ENCODE data around the gene CNTN2. TPM values are rescaled to one million over a fixed set of nuclear protein-coding genes. Genes with fewer than 3 reads are reported as not detected.

CNTN2 gene
- total and polyA plus RNA-seq, 4 donors = 0.16 to 1.3 TPM; not detected in 2

DNA sequence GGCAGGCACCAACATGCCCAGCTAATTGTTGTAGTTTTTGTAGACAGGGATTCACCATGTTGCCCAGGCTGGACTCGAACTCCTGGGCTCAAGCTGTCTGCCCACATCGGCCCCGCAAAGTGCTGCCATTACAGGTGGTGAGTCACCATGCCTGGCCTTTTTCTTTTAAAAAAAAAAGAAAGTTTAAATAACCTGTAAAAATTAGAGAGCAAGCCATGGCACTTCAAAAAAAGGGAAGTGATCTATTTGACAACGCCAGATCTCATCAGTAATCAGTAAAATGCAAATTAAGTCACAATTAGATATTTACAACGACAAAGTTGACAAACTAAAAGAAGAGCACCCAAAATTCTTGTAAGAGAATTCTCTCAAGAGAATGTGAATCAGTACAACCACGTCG, 81.7 kb downstream of the CNTN2 start:
- ATAC-seq (ENCODE audit: low FRiP score) = no peak
- Histone ChIP-seq H3K27ac (ENCODE audit: low read depth in 1 of 2, low read length in 2 of 2) (no peak overlapping the region), H3K9me3 (ENCODE audit: control insufficient read depth, low read length) (no peaks in the 10 kb centered on the region), H3K4me1 (ENCODE audit: control insufficient read depth in 1 of 2, insufficient read depth in 2 of 2, low read length in 2 of 2) (peaks cover 0 to 3% of the 10 kb centered on the region in 2 donors), H3K4me3 (ENCODE audit: low read length in 2 of 2) (no peak overlapping the region), H3K27me3 (ENCODE audit: control insufficient read depth in 1 of 2, insufficient read depth in 2 of 2, low read length in 1 of 2) (no peaks in the 10 kb centered on the region), H3K36me3 (ENCODE audit: control insufficient read depth in 1 of 2, insufficient read depth in 2 of 2, low read length in 1 of 2) (no peaks in the 10 kb centered on the region)
- DNase-seq = no peak
- intact Hi-C loops (cut with DNase I) = loop anchor here in 1 of 2 donors (5.0 kb wide), 2 partner anchors 133 to 508 kb away; partner anchors contain the start of gene ELK4
- 82 to 87% methylated on average over 7 of the region's 7 CpGs for WGBS, 2 donors

DNA sequence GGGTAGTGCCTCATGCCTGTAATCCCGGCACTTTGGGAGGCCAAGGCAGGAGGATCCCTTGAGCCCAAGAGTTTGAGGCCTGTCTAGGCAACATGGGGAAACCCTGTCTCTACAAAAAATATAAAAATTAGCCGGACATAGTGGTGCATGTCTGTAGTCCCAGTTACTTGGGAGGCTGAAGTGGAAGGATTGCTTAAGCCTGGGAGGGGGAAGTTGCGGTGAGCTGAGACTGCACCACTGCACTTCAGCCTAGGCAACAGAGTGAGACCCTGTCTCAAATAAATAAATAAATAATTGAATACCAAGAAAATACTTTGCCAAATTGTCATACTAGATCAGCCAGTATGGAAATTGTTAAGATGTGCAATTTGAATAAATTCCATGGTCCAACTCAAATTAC, 84.6 kb downstream of the CNTN2 start:
- Histone ChIP-seq H3K27ac (ENCODE audit: low read depth in 1 of 2, low read length in 2 of 2) (no peak overlapping the region), H3K27me3 (ENCODE audit: control insufficient read depth in 1 of 2, insufficient read depth in 2 of 2, low read length in 1 of 2) (no peaks in the 10 kb centered on the region), H3K9me3 (ENCODE audit: control insufficient read depth, low read length) (no peaks in the 10 kb centered on the region), H3K4me1 (ENCODE audit: control insufficient read depth in 1 of 2, insufficient read depth in 2 of 2, low read length in 2 of 2) (no peaks in the 10 kb centered on the region), H3K4me3 (ENCODE audit: low read length in 2 of 2) (no peak overlapping the region), H3K36me3 (ENCODE audit: control insufficient read depth in 1 of 2, insufficient read depth in 2 of 2, low read length in 1 of 2) (no peaks in the 10 kb centered on the region)
- no peak for DNase-seq
- ATAC-seq (ENCODE audit: low FRiP score) = no peak
- WGBS, 2 donors = 89 to 92% methylated on average over 3 of the region's 3 CpGs
- intact Hi-C loops (cut with DNase I) = no loop called here

Other genes with a start within 250 kb of the CNTN2 start
- 10 to 100 TPM; 36.2 to 92.7 TPM for gene NFASC, start 172.3 kb upstream of the CNTN2 start, total RNA-seq
- 10 to 100 TPM in 1 of 2 donors, 1 to 10 TPM in 1; 4.3 to 29.3 TPM for gene NFASC, start 172.3 kb upstream of the CNTN2 start, polyA plus RNA-seq
- gene TMEM81, start 41.2 kb downstream of the CNTN2 start, total RNA-seq = 1 to 10 TPM; 3.1 to 4.1 TPM
- gene TMEM81, start 41.2 kb downstream of the CNTN2 start, polyA plus RNA-seq = 1 to 10 TPM; 1.1 to 2.2 TPM
- 10 to 100 TPM in 1 of 2 donors, 1 to 10 TPM in 1; 9.9 to 15.4 TPM for gene RBBP5, start 78.8 kb downstream of the CNTN2 start, total RNA-seq
- gene RBBP5, start 78.8 kb downstream of the CNTN2 start, polyA plus RNA-seq = 1 to 10 TPM; 3.8 to 4.3 TPM
- 10 to 100 TPM; 14.3 to 17.6 TPM for gene DSTYK, start 168.5 kb downstream of the CNTN2 start, total RNA-seq
- 1 to 10 TPM; 4.3 to 5.3 TPM for gene DSTYK, start 168.5 kb downstream of the CNTN2 start, polyA plus RNA-seq
- gene TMCC2, start 184.7 kb downstream of the CNTN2 start, total RNA-seq = 1 to 10 TPM; 6.2 to 8.2 TPM
- 1 to 10 TPM in 1 of 2 donors, under 1 TPM in 1; 0.69 to 1.0 TPM for gene TMCC2, start 184.7 kb downstream of the CNTN2 start, polyA plus RNA-seq